Keratinocyte (primary cell): ENCODE results near the gene SBNO2. TPM values are rescaled to one million over a fixed set of nuclear protein-coding genes. Genes with fewer than 3 reads are reported as not detected.

Experiments used
- DNase-seq: peaks from one replicate; pipeline ENCODE4 v3.0.0-alpha.2; 2011; ENCODE audit warnings: low read depth, missing footprints, low spot score
- FAIRE-seq: peaks from 2 replicates; lab custom pipeline; 2011; peaks lifted over from hg19 to GRCh38; lab: Jason Lieb, UNC
- H2AFZ ChIP-seq: 2 replicates; pipeline ENCODE4 v1.6.0; 2012; ENCODE audit warnings: low read length, control low read depth, inconsistent platforms; ENCODE audit not compliant: control insufficient read depth
- H3K27ac ChIP-seq: 2 replicates; pipeline ENCODE4 v1.5.1; 2011; ENCODE audit warnings: low read length; ENCODE audit not compliant: control insufficient read depth, insufficient read depth
- H3K27me3 ChIP-seq: 3 replicates; pipeline ENCODE4 v1.6.0; 2011; ENCODE audit warnings: low read length; ENCODE audit not compliant: control insufficient read depth, insufficient read depth; ENCODE audit errors: extremely low read depth
- H3K36me3 ChIP-seq, 2 experiments: 2 replicates in 1 of 2; 3 replicates in 1 of 2; pipeline ENCODE4 v1.5.1; 2011; ENCODE audit warnings: low read length in 2 of 2, mild to moderate bottlenecking in 1 of 2; ENCODE audit not compliant: control insufficient read depth in 2 of 2, insufficient read depth in 2 of 2; ENCODE audit errors: extremely low read depth in 1 of 2
- H3K4me1 ChIP-seq: 3 replicates; pipeline ENCODE4 v1.5.1; 2011; ENCODE audit warnings: low read length; ENCODE audit not compliant: control insufficient read depth, insufficient read depth; ENCODE audit errors: extremely low read depth
- H3K4me2 ChIP-seq: 3 replicates; pipeline ENCODE4 v1.6.0; 2011; ENCODE audit warnings: low read depth, low read length; ENCODE audit not compliant: control insufficient read depth, insufficient read depth; ENCODE audit errors: extremely low read depth
- H3K4me3 ChIP-seq, 3 experiments: fragments of 200-600 bp in 1 of 3; sonication (generic) in 1 of 3; 2 replicates in 2 of 3; 3 replicates in 1 of 3; pipeline ENCODE4 v1.5.1; 2011 to 2016; ENCODE audit warnings: low read length in 3 of 3, mild to moderate bottlenecking in 3 of 3, control low read depth in 2 of 3, inconsistent platforms in 1 of 3, low read depth in 1 of 3, mixed read lengths in 1 of 3, mixed run types in 1 of 3, moderate library complexity in 1 of 3; ENCODE audit not compliant: control insufficient read depth in 2 of 3, insufficient read depth in 2 of 3; ENCODE audit errors: extremely low read depth in 1 of 3
- H3K79me2 ChIP-seq: 2 replicates; pipeline ENCODE4 v1.6.0; 2012; ENCODE audit warnings: low read length; ENCODE audit not compliant: control insufficient read depth, insufficient read depth
- H3K9ac ChIP-seq: 3 replicates; pipeline ENCODE4 v1.6.0; 2011; ENCODE audit warnings: low read length; ENCODE audit not compliant: control insufficient read depth, insufficient read depth; ENCODE audit errors: extremely low read depth
- H3K9me1 ChIP-seq: 3 replicates; pipeline ENCODE4 v1.6.0; 2011; ENCODE audit warnings: low read length; ENCODE audit not compliant: control insufficient read depth, insufficient read depth; ENCODE audit errors: extremely low read depth
- H3K9me3 ChIP-seq: 2 replicates; pipeline ENCODE4 v1.5.1; 2012; ENCODE audit warnings: low read depth, low read length; ENCODE audit not compliant: control insufficient read depth
- H4K20me1 ChIP-seq: 3 replicates; pipeline ENCODE4 v1.6.0; 2011; ENCODE audit warnings: low read length; ENCODE audit not compliant: control insufficient read depth, insufficient read depth; ENCODE audit errors: extremely low read depth
- CTCF ChIP-seq, 3 experiments: IDR thresholded peaks in 1 of 3; conservative IDR thresholded peaks in 1 of 3; optimal IDR thresholded peaks in 1 of 3; 2 replicates in 2 of 3; 3 replicates in 1 of 3; pipeline versions ENCODE3 to v1.5.1; 2011; ENCODE audit warnings: low read length in 3 of 3, mild to moderate bottlenecking in 3 of 3, moderate library complexity in 2 of 3, control low read depth in 1 of 3, inconsistent platforms in 1 of 3; ENCODE audit not compliant: insufficient read depth in 2 of 3; ENCODE audit errors: extremely low read depth in 1 of 3
- EZH2 ChIP-seq: IDR thresholded peaks from one replicate; pipeline ENCODE4 v1.6.1; 2012; ENCODE audit warnings: inconsistent platforms, mild to moderate bottlenecking, low read length, moderate library complexity
- dilution Hi-C: fragments of 300-500 bp; cut with MboI; formaldehyde crosslinking; loops from one replicate; pipeline ENCODE4 v1.7.0; 2020; ENCODE audit warnings: low sequenced_read_pairs; ENCODE audit not compliant: extremely low pct_ligation_motif_present
- polyA plus RNA-seq, 5 experiments: library from polyadenylated mRNA; depleted of rRNA in 3 of 5; stranded (reverse) in 3 of 5; stranded (forward) in 1 of 5; unstranded in 1 of 5; fragments of >200 nt; gene quantifications; 1 replicate in 1 of 5; 2 replicates in 3 of 5; 3 replicates in 1 of 5; pipeline versions ENCODE4 v1.2.1 to v1.2.3, GENCODE V29; 2011 to 2012; ENCODE audit warnings: missing spikeins in 2 of 5, low read depth in 1 of 5, low replicate concordance in 1 of 5

SBNO2 gene
- polyA plus RNA-seq, 1 donor (not counting 4 experiments of a cell fraction or from before 2014, with no cell fraction given), result 10.9 TPM

- Histone ChIP-seq H3K9me3 (no peaks in the 10 kb centered on the region), H3K9me1 (no peaks in the 10 kb centered on the region), H3K27me3 (no peaks in the 10 kb centered on the region), H3K4me1 (peaks cover 7% of the 10 kb centered on the region), H3K9ac (no peak overlapping the region), H3K4me3 (no peak overlapping the region), H2AFZ (no peak overlapping the region), H4K20me1 (no peaks in the 10 kb centered on the region), H3K36me3 (peaks cover 17 to 21% of the 10 kb centered on the region in 2 experiments), H3K4me2 (no peak overlapping the region), H3K27ac (no peak overlapping the region), H3K79me2 (peaks cover 33% of the 10 kb centered on the region)
- dilution Hi-C loops, result no loop called here
- no peak for DNase-seq
- FAIRE-seq, result no peak
- TF ChIP-seq CTCF (optimal IDR thresholded peaks at IDR 0.05 in 1 of 3, IDR thresholded peaks at IDR 0.05 in 1 of 3, conservative IDR thresholded peaks at IDR 0.05 in 1 of 3; ENCODE audit: extremely low read depth in 1 of 3, insufficient read depth in 2 of 3, low read length in 3 of 3) (no peak), EZH2 (no peak)
Observed at GRCh38 chr19:1093330-1093729, 80.7 kb downstream of the SBNO2 start.

- peaks cover 7% of the 10 kb centered on the region for H3K4me1 ChIP-seq
- H2AFZ ChIP-seq, result no peak overlapping the region
- H3K79me2 ChIP-seq, result peaks cover 33% of the 10 kb centered on the region
- H3K4me2 ChIP-seq, result no peak overlapping the region
- H3K36me3 ChIP-seq, result peaks cover 24 to 25% of the 10 kb centered on the region in 2 experiments
- no peaks in the 10 kb centered on the region for H3K9me1 ChIP-seq
- no peaks in the 10 kb centered on the region for H4K20me1 ChIP-seq
- no peaks in the 10 kb centered on the region for H3K27me3 ChIP-seq
- no peak overlapping the region for H3K27ac ChIP-seq
- dilution Hi-C loops, result no loop called here
- no peak overlapping the region for H3K9ac ChIP-seq
- no peak for FAIRE-seq
- DNase-seq, result no peak
- TF ChIP-seq EZH2 (no peak), CTCF (optimal IDR thresholded peaks at IDR 0.05 in 1 of 3, IDR thresholded peaks at IDR 0.05 in 1 of 3, conservative IDR thresholded peaks at IDR 0.05 in 1 of 3; ENCODE audit: extremely low read depth in 1 of 3, insufficient read depth in 2 of 3, low read length in 3 of 3) (no peak)
- no peaks in the 10 kb centered on the region for H3K9me3 ChIP-seq
- H3K4me3 ChIP-seq, result no peak overlapping the region
Observed at GRCh38 chr19:1091544-1092175, 82.4 kb downstream of the SBNO2 start.
